ENCODE results near the gene TMEM221.

TMEM221 gene

GRCh38 chr19:17406046-17406886, 42.2 kb downstream of the TMEM221 start:
- ATAC-seq, result peak; percentile 44
- Mint-ChIP-seq H3K4me3 (peak overlapping the region; percentile 84), H3K27me3 (no peaks in the 10 kb centered on the region), H3K4me1 (peaks cover 41% of the 10 kb centered on the region), H3K36me3 (peaks cover 24% of the 10 kb centered on the region), H3K9me3 (no peaks in the 10 kb centered on the region), H3K27ac (peak overlapping the region; percentile 90)

- Mint-ChIP-seq H3K36me3 (peaks cover 26% of the 10 kb centered on the region), H3K27ac (peak within 1 kb of the TSS; percentile 90), H3K9me3 (no peaks in the 10 kb centered on the region), H3K27me3 (no peaks in the 10 kb centered on the region), H3K4me1 (peaks cover 41% of the 10 kb centered on the region), H3K4me3 (peak within 1 kb of the TSS; percentile 84)
- ATAC-seq, result peak; percentile 94
These were observed 43.0 kb downstream of the TMEM221 start, which contains the start of gene BST2 for GRCh38 chr19:17405250-17406045. BST2 (minus strand) TSS chr19:17405630; CDS start chr19:17405575, 55 bp downstream.

GRCh38 chr19:17404621-17405249, 43.7 kb downstream of the TMEM221 start:
- ATAC-seq, result no peak

GRCh38 chr19:17404015-17404414, 44.5 kb downstream of the TMEM221 start:
- peaks cover 41% of the 10 kb centered on the region for H3K4me1 Mint-ChIP-seq
- ATAC-seq, result no peak
- H3K4me3 Mint-ChIP-seq, result peak overlapping the region; percentile 84
- H3K36me3 Mint-ChIP-seq, result peaks cover 27% of the 10 kb centered on the region
- no peaks in the 10 kb centered on the region for H3K9me3 Mint-ChIP-seq
- H3K27ac Mint-ChIP-seq, result peak overlapping the region; percentile 90
- H3K27me3 Mint-ChIP-seq, result no peaks in the 10 kb centered on the region

More at GRCh38 chr19:17404621-17405249, 43.7 kb downstream of the TMEM221 start:
- Mint-ChIP-seq H3K36me3 (peaks cover 26% of the 10 kb centered on the region), H3K27ac (peak overlapping the region; percentile 90), H3K27me3 (no peaks in the 10 kb centered on the region), H3K4me3 (peak overlapping the region; percentile 84), H3K9me3 (no peaks in the 10 kb centered on the region), H3K4me1 (peaks cover 41% of the 10 kb centered on the region)

GRCh38 chr19:17402982-17403855, 45.2 kb downstream of the TMEM221 start:
- Mint-ChIP-seq H3K4me3 (peak overlapping the region; percentile 84), H3K27ac (peak overlapping the region; percentile 90), H3K9me3 (no peaks in the 10 kb centered on the region), H3K4me1 (peaks cover 41% of the 10 kb centered on the region), H3K27me3 (no peaks in the 10 kb centered on the region), H3K36me3 (peaks cover 31% of the 10 kb centered on the region)
- no peak for ATAC-seq

DNA sequence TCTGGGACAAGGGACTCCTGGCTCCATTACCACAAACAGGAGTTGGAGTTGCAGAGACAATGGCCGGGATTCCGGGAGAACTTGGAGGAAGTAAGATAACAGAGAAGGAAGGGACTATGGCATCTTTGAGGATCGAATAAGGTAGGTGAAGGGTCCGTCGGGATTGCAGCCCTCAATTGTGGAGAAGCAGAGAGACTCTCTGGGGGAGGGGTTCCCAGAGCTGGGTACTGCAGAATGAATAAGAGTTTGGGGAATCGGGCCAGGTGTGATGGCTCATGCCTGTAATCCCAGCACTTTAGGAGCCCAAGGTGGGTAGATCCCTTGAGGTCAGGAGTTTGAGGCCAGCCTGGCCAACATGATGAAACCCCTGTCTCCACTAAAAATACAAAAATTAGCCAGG, 46.8 kb downstream of the TMEM221 start:
- Mint-ChIP-seq H3K36me3 (peaks cover 40% of the 10 kb centered on the region), H3K4me1 (peaks cover 27% of the 10 kb centered on the region), H3K9me3 (no peaks in the 10 kb centered on the region), H3K27me3 (no peaks in the 10 kb centered on the region), H3K4me3 (no peak overlapping the region), H3K27ac (no peak overlapping the region)
- ATAC-seq, result no peak

DNA sequence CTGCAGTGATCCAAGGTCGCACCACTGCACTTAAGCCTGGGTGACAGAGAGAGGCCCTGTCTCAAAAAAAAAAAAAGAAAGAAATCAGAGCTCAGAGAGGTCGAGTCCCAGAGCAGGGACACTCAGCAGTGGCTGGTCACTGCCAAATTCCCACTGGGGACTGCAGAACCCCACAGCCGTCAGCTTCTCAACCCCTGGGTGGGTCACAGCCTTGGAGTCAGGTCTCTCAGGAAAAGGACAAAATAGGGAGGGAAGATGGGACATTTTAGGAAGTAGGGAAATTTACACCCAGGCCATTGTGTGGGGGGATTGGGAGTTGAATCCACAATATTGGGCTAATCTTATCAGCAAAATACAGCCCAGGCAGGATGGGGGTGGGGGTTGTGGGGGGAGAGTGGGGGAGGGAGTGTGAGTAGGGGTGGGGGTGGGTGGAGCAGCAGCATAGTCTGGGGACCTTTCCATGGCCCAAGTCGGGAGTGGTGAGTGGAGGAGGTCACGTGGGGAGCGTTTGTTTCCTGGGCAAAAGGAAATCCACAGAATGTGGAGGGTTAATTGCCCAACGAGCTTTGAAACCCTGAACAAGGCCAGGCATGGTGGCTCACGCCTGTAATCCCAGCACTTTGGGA, 49.5 kb downstream of the TMEM221 start:
- Mint-ChIP-seq H3K27ac (peak overlapping the region; percentile 66), H3K4me3 (no peak overlapping the region), H3K9me3 (no peaks in the 10 kb centered on the region), H3K4me1 (peaks cover 19% of the 10 kb centered on the region), H3K36me3 (peaks cover 41% of the 10 kb centered on the region), H3K27me3 (no peaks in the 10 kb centered on the region)
- no peak for ATAC-seq

- peaks cover 20% of the 10 kb centered on the region for H3K36me3 Mint-ChIP-seq
- no peak for ATAC-seq
- no peak overlapping the region for H3K4me3 Mint-ChIP-seq
- peak overlapping the region; percentile 18 for H3K27ac Mint-ChIP-seq
- H3K9me3 Mint-ChIP-seq, result no peaks in the 10 kb centered on the region
- H3K27me3 Mint-ChIP-seq, result peaks cover 20% of the 10 kb centered on the region
- peaks cover 25% of the 10 kb centered on the region for H3K4me1 Mint-ChIP-seq
These were observed 53.5 kb downstream of the TMEM221 start for GRCh38 chr19:17394891-17395415.

DNA sequence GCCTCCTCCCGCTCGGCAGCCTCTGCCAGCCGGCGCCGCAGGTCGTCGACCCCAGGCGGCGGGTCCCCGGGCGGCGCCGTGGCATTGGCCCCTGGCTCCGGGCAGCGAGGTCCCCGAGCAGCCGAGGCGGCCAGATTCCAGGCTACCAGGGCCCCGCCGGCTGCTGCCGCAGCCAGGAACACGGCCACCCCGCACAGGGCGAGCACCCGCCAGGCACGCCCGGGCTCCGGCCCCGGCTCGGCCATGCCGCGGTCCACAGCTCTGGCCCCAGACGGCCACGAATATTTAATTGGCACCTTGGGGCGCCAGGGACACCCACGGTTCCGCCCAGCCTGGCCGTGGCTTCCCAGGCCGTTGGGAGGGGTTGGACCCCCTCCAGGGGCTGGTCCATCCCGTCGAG, 54.6 kb downstream of the TMEM221 start, which contains the start of gene CCDC194:
Gene CCDC194, minus strand, starts transcription at position 283 of the 400 bp plus-strand sequence. Its CDS starts 38 bp downstream, at position 245.
- peak within 1 kb of the TSS; percentile 18 for H3K27ac Mint-ChIP-seq
- H3K4me1 Mint-ChIP-seq, result peaks cover 25% of the 10 kb centered on the region
- peaks cover 18% of the 10 kb centered on the region for H3K36me3 Mint-ChIP-seq
- H3K9me3 Mint-ChIP-seq, result peaks cover 3% of the 10 kb centered on the region
- no peak within 1 kb of the TSS for H3K4me3 Mint-ChIP-seq
- H3K27me3 Mint-ChIP-seq, result peaks cover 20% of the 10 kb centered on the region
- ATAC-seq, result no peak

DNA sequence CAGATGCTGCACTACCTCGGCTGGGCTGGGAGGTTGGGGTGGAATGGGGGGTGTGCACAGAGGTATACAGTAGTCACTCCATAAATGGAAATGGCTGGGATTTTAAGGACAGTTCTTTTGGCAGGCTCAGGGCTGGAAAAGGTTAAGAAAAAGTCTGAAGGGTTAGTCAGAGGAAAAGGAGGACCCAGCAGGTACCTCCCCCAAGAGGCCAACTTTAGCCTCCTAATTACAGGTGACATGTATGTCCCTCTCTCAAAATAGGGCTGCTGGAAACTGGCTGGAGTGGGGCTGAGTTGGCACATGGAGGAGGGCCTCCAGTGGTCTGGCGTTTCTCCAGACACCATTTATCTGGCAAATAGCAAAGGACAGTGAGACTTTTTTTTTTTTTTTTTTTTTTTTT, 55.5 kb downstream of the TMEM221 start:
- no peak overlapping the region for H3K4me3 Mint-ChIP-seq
- peaks cover 20% of the 10 kb centered on the region for H3K27me3 Mint-ChIP-seq
- H3K4me1 Mint-ChIP-seq, result peaks cover 25% of the 10 kb centered on the region
- no peak overlapping the region for H3K27ac Mint-ChIP-seq
- no peak for ATAC-seq
- H3K36me3 Mint-ChIP-seq, result peaks cover 15% of the 10 kb centered on the region
- H3K9me3 Mint-ChIP-seq, result peaks cover 3% of the 10 kb centered on the region

- H3K4me1 Mint-ChIP-seq, result peaks cover 25% of the 10 kb centered on the region
These were observed 56.9 kb downstream of the TMEM221 start for GRCh38 chr19:17391371-17392151.

GRCh38 chr19:17390665-17391370, 57.6 kb downstream of the TMEM221 start:
- Mint-ChIP-seq H3K9me3 (peaks cover 3% of the 10 kb centered on the region), H3K36me3 (peaks cover 6% of the 10 kb centered on the region), H3K27me3 (peaks cover 20% of the 10 kb centered on the region), H3K4me1 (peaks cover 25% of the 10 kb centered on the region), H3K4me3 (peak overlapping the region; percentile 87), H3K27ac (peak overlapping the region; percentile 34)
- peak; percentile 98 for ATAC-seq

More at GRCh38 chr19:17391371-17392151, 56.9 kb downstream of the TMEM221 start:
- Mint-ChIP-seq H3K4me3 (peak overlapping the region; percentile 53), H3K27me3 (peaks cover 20% of the 10 kb centered on the region), H3K27ac (no peak overlapping the region), H3K36me3 (peaks cover 6% of the 10 kb centered on the region), H3K9me3 (peaks cover 3% of the 10 kb centered on the region)
- no peak for ATAC-seq

Measured in stimulated activated memory B cell treated with anti-CD40 and anti-IgM and Interleukin-4, amounts not matched to agents 10 μg/mL and 1 μg/mL and 100 μg/mL, for 72 hours (primary cell).